C4-2B (cell line): ENCODE measurements around the gene OXT.

Experiments
- H3K27ac ChIP-seq: fragments of 450-650 bp; 2 replicates; pipeline ENCODE4 v1.5.1; 2017
- CTCF ChIP-seq: fragments of 450-650 bp; conservative IDR thresholded peaks from 2 replicates; pipeline ENCODE4 v1.5.1; 2017; ENCODE audit warnings: mild to moderate bottlenecking
- ZFX ChIP-seq: fragments of 450-650 bp; IDR thresholded peaks from 2 replicates; pipeline ENCODE4 v1.6.1; 2017

The OXT gene

DNA sequence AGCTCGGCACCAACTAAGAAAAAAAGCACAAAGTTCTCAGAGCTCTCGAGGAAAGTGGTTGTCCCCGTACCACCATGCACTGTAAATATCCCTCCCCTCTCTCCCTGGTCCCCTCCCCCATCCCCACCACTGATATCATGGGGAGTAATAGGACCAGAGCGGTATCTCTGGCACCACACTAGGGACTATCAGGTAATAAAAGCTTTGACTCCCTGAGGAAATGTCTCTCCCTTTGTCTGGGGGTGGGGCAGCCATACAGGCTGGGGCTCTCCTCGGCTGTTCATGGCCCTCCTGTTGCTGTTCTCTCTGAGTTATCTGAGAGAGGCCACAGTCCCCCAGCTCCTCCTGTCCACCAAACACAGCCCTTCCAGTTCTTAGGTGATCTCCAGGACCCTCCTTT lies 33.0 kb upstream of the OXT start:
- no peak overlapping the region for H3K27ac ChIP-seq
- TF ChIP-seq ZFX, result no peak
- TF ChIP-seq CTCF, result no peak

GRCh38 chr20:3039426-3039825 lies 32.0 kb upstream of the OXT start:
- no peak overlapping the region for H3K27ac ChIP-seq
- TF ChIP-seq ZFX (no peak), CTCF (no peak)

GRCh38 chr20:3040086-3040485 lies 31.3 kb upstream of the OXT start:
- H3K27ac ChIP-seq, result no peak overlapping the region
- TF ChIP-seq CTCF (no peak), ZFX (no peak)

DNA sequence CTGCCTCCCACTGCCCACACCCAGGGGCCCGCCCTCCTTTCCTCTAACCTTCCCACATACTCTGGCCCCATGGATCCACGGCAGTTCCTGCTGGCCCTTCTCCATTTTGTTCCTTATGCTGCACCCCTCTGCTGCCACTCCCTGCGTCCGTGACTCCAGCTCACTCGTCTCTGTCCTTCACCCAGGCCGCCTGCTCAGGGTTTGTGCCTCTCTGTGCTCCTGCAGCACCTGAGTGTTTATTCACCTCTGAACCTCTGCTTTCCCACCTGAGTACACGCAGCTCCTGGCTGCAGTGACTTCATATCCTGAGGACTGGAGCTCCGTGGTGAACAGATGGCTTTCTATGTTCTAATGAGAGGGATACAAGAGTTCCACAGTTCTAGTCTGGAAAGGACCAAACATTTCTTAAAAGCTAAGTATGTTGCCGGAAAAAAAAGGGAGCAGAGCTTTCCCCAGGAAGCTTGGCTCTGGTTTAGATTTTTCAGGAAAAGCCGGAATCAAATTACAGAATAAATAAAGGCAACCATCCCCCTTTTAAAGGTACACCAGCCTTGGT lies 29.5 kb upstream of the OXT start:
- H3K27ac ChIP-seq, result peak overlapping the region; percentile 74

DNA sequence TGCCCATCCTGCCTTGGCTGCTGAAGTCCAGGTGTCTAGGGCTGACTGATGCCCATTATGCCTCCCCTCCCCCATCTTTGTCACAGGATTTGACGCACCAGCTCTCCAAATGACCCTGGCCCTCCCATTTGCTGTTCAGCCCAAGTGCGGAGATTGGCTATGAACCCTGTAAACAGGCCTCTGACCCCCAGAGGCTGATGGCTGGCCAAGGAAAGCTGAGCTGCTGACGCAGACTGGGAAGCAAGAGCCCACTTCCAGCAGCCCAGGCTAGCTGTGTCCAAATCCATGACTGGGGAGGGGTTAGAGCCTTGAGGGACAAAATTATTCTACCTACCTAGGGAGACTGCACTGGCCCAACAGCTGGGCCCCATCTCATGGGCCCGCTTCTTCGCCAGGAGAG lies 28.8 kb upstream of the OXT start:
- TF ChIP-seq ZFX (no peak), CTCF (no peak)
- H3K27ac ChIP-seq, result peak overlapping the region; percentile 74

More for the DNA sequence above, 29.5 kb upstream of the OXT start:
- TF ChIP-seq ZFX (no peak), CTCF (no peak)

DNA sequence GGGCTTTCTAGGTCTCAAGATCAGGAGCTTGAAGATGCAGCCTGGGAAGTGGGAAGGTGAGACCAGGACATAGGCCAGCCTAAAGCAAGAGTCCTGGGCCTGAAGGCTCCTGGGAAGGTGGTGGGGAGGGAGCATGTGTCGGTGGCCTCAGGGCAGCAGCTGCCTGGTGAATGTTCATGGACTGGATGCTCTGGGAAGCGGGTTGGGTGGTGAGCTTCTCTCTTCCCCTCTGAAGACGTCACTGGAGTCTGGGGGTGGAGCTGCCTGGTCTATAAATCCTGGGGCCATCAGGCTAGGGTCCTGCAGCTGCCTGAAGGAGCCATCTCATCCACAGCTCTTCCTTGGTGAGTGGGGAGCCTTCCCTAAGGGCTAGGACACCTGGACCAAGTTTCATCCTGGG lies 28.1 kb upstream of the OXT start, which contains the start of gene GNRH2:
GNRH2 (plus strand) TSS at position 301 of the 400 bp plus-strand sequence. CDS start 793 bp downstream, outside the sequence.
- peak within 1 kb of the TSS; percentile 74 for H3K27ac ChIP-seq
- no peak for TF ChIP-seq CTCF
- TF ChIP-seq ZFX, result no peak

DNA sequence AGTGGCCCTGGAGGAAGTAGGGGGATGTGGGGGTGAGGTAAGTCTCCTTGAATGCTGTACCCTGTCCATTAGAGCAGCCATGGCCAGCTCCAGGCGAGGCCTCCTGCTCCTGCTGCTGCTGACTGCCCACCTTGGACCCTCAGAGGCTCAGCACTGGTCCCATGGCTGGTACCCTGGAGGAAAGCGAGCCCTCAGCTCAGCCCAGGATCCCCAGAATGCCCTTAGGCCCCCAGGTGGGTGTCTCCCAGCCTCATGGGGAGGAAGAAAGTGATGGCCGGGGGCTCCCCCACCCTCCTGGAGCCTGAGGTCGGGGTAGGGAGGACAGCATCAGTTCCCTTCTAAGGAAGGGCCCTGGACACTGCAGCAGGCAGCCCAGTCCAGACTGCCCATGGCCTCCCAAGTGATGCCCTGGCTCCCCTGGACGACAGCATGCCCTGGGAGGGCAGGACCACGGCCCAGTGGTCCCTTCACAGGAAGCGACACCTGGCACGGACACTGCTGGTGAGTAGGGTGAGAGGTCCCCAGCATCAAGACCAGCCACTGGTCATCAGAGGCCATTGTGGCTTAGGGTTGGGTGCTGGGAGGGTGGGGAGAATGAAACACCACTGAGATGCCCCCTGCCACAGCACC lies 27.0 kb upstream of the OXT start:
- TF ChIP-seq ZFX (no peak), CTCF (no peak)
- peak overlapping the region; percentile 93 for H3K27ac ChIP-seq
